KOPT-K1 (cell line): Measurements from ENCODE around the gene PTPRN2.

Experiments
- H3K27ac ChIP-seq: fragments of 200-600 bp; sonication (generic); 2 replicates; pipeline ENCODE4 v1.5.1; 2016; ENCODE audit warnings: antibody characterized with exemption, mild to moderate bottlenecking, low read depth, low read length; ENCODE audit not compliant: poor library complexity, severe bottlenecking
- H3K36me3 ChIP-seq: fragments of 200-600 bp; sonication (generic); 2 replicates; pipeline ENCODE4 v1.5.1; 2017; ENCODE audit warnings: antibody characterized with exemption, mild to moderate bottlenecking, low read length, moderate library complexity; ENCODE audit not compliant: insufficient read depth
- H3K9me3 ChIP-seq: fragments of 200-600 bp; sonication (generic); 2 replicates; pipeline ENCODE4 v1.5.1; 2017; ENCODE audit warnings: antibody characterized with exemption, low read length, mild to moderate bottlenecking; ENCODE audit not compliant: insufficient read depth, poor library complexity, severe bottlenecking

PTPRN2 gene

DNA sequence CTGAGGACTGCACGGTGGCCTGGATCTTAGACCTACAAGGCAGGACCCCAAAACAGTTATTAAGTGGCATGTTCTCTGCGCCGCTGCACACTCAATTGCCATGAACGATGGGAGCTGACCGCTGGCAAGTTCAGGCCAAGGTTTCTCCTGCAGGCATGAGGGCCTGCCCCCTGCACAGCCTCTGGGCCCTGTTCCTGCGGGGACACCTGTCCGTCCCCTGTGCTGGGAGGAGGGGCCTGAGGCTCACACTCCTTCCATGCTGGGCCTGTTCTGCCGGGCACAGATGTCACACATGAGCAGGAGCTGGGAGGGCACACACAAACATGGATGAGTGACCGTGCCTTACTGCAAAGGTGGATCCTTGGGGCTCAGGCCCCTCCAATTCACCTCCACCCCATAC lies 90.0 kb downstream of the PTPRN2 start:
- H3K36me3 ChIP-seq, result no peaks in the 10 kb centered on the region
- H3K27ac ChIP-seq, result no peak overlapping the region
- no peaks in the 10 kb centered on the region for H3K9me3 ChIP-seq

DNA sequence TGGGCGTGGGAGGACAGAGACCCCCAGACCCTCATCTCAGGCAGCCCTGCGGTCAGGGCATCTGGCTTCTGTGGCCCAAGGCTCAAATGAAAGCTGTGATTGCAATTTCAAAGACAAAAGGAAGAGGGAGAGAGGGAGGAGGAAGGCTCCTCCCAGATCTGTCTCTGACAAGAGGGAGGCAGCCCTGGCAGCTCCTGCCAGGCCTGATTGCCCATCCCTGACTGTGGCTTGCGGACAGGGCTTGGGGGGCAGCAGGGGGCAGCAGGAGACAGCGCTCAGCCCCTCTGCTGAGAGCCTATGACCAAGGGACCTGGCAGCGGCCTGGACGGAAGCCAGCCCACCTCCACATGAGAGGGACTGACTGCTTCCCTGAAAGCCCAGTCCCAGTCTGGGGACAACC lies 91.8 kb downstream of the PTPRN2 start:
- Histone ChIP-seq H3K27ac (no peak overlapping the region), H3K9me3 (no peaks in the 10 kb centered on the region), H3K36me3 (no peaks in the 10 kb centered on the region)

- Histone ChIP-seq H3K27ac (no peak overlapping the region), H3K9me3 (no peaks in the 10 kb centered on the region), H3K36me3 (no peaks in the 10 kb centered on the region)
Measured at GRCh38 chr7:158495216-158495615, 92.4 kb downstream of the PTPRN2 start.

- Histone ChIP-seq H3K27ac (no peak overlapping the region), H3K9me3 (no peaks in the 10 kb centered on the region), H3K36me3 (no peaks in the 10 kb centered on the region)
Measured at GRCh38 chr7:158494643-158495042, 93.0 kb downstream of the PTPRN2 start.

- Histone ChIP-seq H3K36me3 (no peaks in the 10 kb centered on the region), H3K9me3 (no peaks in the 10 kb centered on the region), H3K27ac (no peak overlapping the region)
Measured at GRCh38 chr7:158494162-158494586, 93.4 kb downstream of the PTPRN2 start.

GRCh38 chr7:158492367-158492764 lies 95.3 kb downstream of the PTPRN2 start:
- H3K36me3 ChIP-seq, result no peaks in the 10 kb centered on the region
- no peaks in the 10 kb centered on the region for H3K9me3 ChIP-seq
- no peak overlapping the region for H3K27ac ChIP-seq

GRCh38 chr7:158491094-158491493 lies 96.5 kb downstream of the PTPRN2 start:
- Histone ChIP-seq H3K27ac (no peak overlapping the region), H3K36me3 (no peaks in the 10 kb centered on the region), H3K9me3 (no peaks in the 10 kb centered on the region)

DNA sequence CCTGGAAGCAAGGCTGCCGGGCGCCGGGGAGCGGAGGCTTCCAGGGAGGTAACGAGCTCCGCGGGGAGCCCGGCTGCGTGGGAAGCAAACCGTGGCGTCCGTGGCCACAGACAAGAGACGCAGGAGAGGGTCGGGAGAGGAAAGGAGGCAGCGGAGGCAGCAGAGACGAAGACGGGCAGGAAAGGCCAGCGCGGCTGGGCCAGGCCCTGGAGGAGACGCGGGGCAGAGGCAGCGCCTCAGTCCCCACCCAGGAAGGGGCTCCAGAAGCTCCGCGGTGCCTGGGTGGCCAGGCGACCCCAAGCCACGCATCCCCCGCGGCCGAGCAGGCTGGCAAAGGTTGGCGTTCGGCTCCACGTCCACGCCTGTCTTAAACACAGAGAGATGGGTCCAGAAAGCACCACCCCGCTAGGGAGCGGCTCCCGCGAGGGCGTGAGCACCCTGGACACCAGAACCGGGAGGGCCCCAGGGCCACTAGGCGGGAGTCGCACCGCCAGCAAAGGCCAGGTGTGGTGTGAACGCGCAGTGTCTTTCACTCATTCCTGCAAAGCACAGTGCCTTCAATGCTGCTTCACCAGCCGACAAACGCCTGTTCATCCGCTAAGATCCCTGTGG lies 97.3 kb downstream of the PTPRN2 start:
- no peaks in the 10 kb centered on the region for H3K36me3 ChIP-seq
- H3K27ac ChIP-seq, result no peak overlapping the region
- H3K9me3 ChIP-seq, result no peaks in the 10 kb centered on the region

GRCh38 chr7:158489462-158490155 lies 98.0 kb downstream of the PTPRN2 start:
- Histone ChIP-seq H3K27ac (no peak overlapping the region), H3K9me3 (no peaks in the 10 kb centered on the region), H3K36me3 (no peaks in the 10 kb centered on the region)

DNA sequence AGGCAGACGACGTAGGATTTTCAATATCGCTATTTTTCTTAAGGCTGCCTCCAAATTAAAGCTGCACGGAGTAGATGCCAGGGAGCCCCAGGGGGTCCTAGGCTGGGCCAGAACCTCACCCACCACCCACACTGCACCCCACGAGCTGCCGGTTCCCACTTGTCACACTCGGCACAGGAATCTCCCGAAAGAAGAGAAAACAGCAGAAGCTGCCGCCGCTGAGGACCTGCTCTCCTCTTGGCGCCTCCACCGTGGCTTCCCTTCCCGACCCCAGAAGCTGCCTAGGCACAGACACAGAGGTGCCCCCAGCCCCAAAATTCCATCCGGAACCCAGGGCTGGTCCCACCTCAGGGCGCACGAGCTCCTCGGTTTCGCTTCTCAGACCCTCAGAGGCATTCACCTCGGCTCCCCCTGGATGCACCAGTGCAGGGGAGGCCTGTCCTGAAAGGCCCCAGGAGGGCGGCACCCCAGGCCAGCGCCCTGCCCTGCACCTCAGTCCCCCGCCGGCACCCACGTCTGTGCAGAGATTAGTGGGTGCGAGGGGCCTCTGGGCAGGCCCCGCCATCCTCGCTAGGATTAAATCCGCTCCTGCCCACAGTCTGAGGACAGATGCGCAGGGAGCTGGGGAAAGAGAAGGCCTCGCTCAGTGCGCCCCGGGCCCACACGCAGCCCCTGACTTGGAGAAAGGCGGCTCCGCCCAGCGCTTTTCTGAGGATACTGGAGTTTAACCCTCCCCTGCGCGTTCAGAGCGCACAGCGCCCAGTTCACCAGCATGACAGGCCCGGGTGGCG lies 99.2 kb downstream of the PTPRN2 start:
- Histone ChIP-seq H3K9me3 (no peaks in the 10 kb centered on the region), H3K36me3 (no peaks in the 10 kb centered on the region), H3K27ac (no peak overlapping the region)

- Histone ChIP-seq H3K27ac (no peak overlapping the region), H3K36me3 (no peaks in the 10 kb centered on the region), H3K9me3 (no peaks in the 10 kb centered on the region)
Measured at GRCh38 chr7:158487631-158488151, 99.9 kb downstream of the PTPRN2 start.

DNA sequence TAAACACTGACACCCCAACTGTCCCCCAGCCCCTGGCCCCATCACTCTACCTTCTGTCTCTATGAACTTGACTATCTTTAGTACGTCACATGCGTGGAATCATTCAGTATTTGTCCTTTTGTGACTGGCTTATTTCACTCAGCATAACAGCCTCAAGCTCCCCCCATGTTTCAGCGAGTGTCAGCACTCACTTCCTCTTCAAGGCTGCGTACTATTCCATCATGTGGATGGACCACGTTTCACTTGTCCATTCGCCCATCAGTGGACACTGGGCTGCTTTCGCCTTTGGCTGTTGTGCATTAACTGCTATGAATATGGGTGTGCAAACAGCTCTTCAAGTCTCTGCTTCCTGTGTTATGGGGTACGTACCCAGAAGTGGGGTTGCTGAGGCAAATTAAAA lies 100.7 kb downstream of the PTPRN2 start:
- no peaks in the 10 kb centered on the region for H3K9me3 ChIP-seq
- H3K36me3 ChIP-seq, result no peaks in the 10 kb centered on the region
- H3K27ac ChIP-seq, result no peak overlapping the region

DNA sequence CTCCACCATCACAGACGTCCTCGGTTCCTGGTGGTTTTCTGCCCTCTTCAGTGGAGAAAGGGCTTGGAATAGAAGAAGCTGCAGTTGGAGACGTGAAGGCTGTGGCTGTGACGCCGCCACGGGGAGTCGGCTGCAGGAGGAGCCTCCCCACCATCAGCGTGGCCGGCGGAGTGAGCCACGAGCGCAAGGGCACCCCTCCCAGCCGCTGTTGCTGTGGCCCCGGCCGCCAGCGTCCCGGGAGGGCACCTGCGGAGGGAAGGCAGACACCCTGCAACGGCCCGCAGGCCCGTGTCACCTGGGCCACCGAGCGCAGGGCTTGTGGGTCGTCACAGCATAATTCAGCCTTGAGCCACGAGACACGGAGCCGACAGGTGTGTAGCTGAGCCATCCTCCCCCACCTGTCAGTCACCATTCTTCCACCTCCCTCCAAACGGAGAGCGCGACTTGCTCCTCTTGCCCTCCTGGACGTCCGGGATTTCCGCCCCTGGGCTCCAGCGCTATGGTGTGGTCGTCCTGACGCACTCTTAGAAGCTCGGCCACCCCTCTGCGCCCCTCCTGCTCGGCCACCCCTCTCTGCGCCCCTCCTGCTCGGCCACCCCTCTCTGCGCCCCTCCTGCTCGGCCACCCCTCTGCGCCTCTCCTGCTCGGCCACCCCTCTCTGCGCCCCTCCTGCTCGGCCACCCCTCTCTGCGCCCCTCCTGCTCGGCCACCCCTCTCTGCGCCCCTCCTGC lies 102.7 kb downstream of the PTPRN2 start:
- H3K27ac ChIP-seq, result no peak overlapping the region
- H3K9me3 ChIP-seq, result no peaks in the 10 kb centered on the region
- H3K36me3 ChIP-seq, result no peaks in the 10 kb centered on the region

DNA sequence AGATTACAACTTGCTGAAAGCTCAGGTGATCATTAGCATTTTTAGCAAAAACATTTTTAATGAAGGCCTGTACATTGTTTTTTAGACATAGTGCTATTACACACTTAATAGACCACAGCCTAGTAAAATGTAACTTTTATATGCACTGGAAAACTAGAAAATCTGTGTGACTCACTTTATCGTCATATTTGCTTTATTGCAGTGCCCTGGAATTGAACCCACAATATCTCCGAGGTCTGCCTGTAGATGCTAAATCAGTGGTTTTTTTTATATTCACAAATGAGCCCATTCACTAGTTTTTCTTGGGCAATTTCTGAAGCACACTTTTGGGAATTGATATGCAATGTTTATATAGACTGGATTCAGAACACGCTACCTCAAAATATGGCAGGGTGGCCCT lies 105.1 kb downstream of the PTPRN2 start:
- no peaks in the 10 kb centered on the region for H3K36me3 ChIP-seq
- no peaks in the 10 kb centered on the region for H3K9me3 ChIP-seq
- no peak overlapping the region for H3K27ac ChIP-seq

DNA sequence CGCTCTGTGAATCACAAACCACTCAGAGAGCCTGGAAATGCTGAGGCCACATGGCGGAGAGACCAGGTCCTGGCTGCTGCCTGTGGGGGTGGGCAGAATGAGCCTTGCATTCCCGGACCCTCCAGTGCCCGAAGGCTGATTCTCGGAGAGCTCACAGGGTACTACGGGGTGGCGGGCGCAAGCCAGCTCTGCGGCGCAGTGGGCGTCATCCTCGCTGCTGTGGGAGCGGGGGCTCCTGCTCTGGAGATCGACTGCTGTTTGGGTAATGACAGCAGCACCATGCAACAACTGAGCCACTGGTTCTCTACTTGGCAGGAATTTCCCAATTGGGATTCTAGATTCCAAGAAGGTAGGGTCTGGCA lies 108.0 kb downstream of the PTPRN2 start:
- Histone ChIP-seq H3K9me3 (no peaks in the 10 kb centered on the region), H3K36me3 (no peaks in the 10 kb centered on the region), H3K27ac (no peak overlapping the region)
